G401.6 (cell line): ENCODE measurements around the gene STXBP6.

Experiments
- FAIRE-seq: peaks from 2 replicates; lab custom pipeline; 2012; peaks lifted over from hg19 to GRCh38; lab: Jason Lieb, UNC

The STXBP6 gene

GRCh38 chr14:24913746-24914145 is 136.2 kb downstream of the STXBP6 start:
- no peak for FAIRE-seq

- no peak for FAIRE-seq
Measured at GRCh38 chr14:24913021-24913420, 136.9 kb downstream of the STXBP6 start.

GRCh38 chr14:24911324-24912109 is 138.4 kb downstream of the STXBP6 start:
- FAIRE-seq = no peak

GRCh38 chr14:24910408-24910986 is 139.4 kb downstream of the STXBP6 start:
- no peak for FAIRE-seq

GRCh38 chr14:24909523-24910302 is 140.2 kb downstream of the STXBP6 start:
- no peak for FAIRE-seq

- no peak for FAIRE-seq
Measured at GRCh38 chr14:24908592-24909236, 141.2 kb downstream of the STXBP6 start.

GRCh38 chr14:24904533-24904932 is 145.4 kb downstream of the STXBP6 start:
- no peak for FAIRE-seq

GRCh38 chr14:24903337-24903736 is 146.6 kb downstream of the STXBP6 start:
- FAIRE-seq = no peak

- no peak for FAIRE-seq
Measured at GRCh38 chr14:24900269-24901100, 149.5 kb downstream of the STXBP6 start.

- no peak for FAIRE-seq
Measured at GRCh38 chr14:24897793-24898192, 152.2 kb downstream of the STXBP6 start.

GRCh38 chr14:24895622-24896021 is 154.3 kb downstream of the STXBP6 start:
- no peak for FAIRE-seq

GRCh38 chr14:24895243-24895583 is 154.7 kb downstream of the STXBP6 start:
- no peak for FAIRE-seq

- no peak for FAIRE-seq
Measured at GRCh38 chr14:24894583-24895242, 155.2 kb downstream of the STXBP6 start.

GRCh38 chr14:24892497-24893051 is 157.4 kb downstream of the STXBP6 start:
- FAIRE-seq = no peak

GRCh38 chr14:24891987-24892496 is 157.9 kb downstream of the STXBP6 start:
- FAIRE-seq = no peak

GRCh38 chr14:24890716-24891115 is 159.2 kb downstream of the STXBP6 start:
- no peak for FAIRE-seq

GRCh38 chr14:24889843-24890242 is 160.1 kb downstream of the STXBP6 start:
- no peak for FAIRE-seq

GRCh38 chr14:24888532-24888931 is 161.4 kb downstream of the STXBP6 start:
- no peak for FAIRE-seq

- FAIRE-seq = no peak
Measured at GRCh38 chr14:24887623-24888304, 162.2 kb downstream of the STXBP6 start.

- no peak for FAIRE-seq
Measured at GRCh38 chr14:24885410-24885913, 164.5 kb downstream of the STXBP6 start.
